ENCODE measurements around the gene SOX12.
"Not testable (repeated sequence)": the region's sequence is repeated elsewhere in the genome, so short reads cannot be mapped to it uniquely, and the experiment has no call there.

Gene SOX12

DNA sequence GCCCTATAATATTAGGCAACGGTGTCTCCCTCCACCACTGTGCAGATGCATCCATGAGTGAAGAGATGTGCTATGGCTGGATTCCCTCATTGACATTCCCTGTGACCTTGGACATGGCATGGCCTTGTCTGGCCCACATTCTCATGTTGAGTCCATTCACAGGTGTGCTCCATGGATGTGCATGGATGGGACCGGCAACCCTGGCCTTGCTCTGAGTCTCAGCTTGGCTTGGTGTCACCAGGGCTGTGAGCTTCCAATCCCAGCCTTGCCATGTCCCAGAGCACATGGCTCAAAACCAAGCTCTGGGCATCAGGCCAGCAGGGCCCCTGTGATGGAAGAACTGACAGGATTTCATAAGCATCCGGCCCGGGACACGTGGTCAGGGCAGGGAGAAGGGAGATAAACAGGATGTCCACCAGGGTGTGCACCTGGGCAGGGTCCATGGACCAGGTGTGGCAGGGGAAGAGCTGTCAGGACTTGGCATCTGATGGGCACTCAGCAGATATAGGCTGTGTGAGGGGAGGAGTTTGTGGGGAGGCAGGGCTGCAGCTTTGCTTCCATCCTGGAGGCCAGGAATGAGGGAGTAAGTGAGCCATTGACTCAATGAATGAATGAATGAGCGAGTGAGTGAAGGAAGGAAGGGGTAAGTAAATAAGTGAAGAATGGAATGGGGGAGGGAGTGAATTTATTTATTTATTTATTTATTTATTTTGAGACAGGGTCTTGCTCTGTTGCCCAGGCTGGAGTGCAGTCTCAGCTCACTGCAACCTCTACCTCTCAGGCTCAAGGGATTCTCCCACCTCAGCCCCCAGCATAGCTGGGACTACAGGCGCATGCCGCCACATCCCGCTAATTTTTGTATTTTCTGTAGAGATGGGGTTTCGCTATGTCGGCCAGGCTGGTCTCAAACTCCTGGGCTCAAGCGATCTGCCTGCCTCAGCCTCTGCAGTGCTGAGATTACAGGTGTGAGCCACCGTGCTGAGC lies 37.2 kb downstream of the SOX12 start:
- ATAC-seq (peak; percentile 89), DNase-seq (peak; percentile 57 to 88)
- Mint-ChIP-seq H3K4me1 (peaks cover 46% of the 10 kb centered on the region), H3K9me3 (no peaks in the 10 kb centered on the region), H3K27ac (peak overlapping the region; percentile 87 to 92), H3K4me3 (peak overlapping the region; percentile 76 to 81), H3K27me3 (no peaks in the 10 kb centered on the region)

DNA sequence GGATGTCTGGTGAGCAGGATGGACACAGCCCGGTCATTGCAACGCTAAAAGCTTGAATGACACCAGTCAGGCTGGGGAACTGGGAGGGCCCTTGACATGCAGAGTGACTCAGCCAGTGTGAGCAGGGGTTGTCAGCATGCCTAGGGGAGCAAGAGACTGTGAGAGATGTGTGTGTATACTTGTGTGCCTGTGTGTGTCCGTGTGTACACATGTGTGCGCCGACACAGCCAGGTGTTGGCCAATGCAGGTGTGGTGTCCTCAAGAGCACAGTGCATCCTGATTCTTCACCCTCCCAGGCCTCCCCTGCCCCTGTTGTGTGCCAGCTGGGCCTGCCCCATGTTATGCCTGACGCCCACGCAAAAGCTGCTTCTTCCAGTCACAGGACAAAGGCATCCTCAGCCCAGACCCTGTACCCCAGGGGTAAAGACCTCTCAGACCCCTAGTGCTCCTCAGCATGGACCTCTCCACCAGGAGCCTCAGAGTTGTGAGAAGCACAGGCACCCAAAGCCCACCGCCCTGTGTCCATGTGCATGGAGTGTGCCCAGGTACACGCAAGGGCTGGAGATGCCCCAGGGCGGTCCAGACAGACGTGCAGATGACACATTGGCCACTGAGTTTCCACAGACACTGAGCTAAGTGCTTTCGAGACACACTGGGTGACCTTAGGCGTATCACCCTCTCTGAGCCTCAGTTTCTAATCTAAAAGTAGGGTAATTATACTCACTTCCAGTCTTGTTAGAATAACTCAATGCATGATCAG lies 38.1 kb downstream of the SOX12 start:
- Mint-ChIP-seq H3K4me1 (peaks cover 46% of the 10 kb centered on the region), H3K9me3 (no peaks in the 10 kb centered on the region), H3K4me3 (peak overlapping the region; percentile 11 to 36), H3K27ac (no peak overlapping the region), H3K27me3 (peaks cover 4% of the 10 kb centered on the region)
- ATAC-seq (peak; percentile 55), DNase-seq (no peak)

DNA sequence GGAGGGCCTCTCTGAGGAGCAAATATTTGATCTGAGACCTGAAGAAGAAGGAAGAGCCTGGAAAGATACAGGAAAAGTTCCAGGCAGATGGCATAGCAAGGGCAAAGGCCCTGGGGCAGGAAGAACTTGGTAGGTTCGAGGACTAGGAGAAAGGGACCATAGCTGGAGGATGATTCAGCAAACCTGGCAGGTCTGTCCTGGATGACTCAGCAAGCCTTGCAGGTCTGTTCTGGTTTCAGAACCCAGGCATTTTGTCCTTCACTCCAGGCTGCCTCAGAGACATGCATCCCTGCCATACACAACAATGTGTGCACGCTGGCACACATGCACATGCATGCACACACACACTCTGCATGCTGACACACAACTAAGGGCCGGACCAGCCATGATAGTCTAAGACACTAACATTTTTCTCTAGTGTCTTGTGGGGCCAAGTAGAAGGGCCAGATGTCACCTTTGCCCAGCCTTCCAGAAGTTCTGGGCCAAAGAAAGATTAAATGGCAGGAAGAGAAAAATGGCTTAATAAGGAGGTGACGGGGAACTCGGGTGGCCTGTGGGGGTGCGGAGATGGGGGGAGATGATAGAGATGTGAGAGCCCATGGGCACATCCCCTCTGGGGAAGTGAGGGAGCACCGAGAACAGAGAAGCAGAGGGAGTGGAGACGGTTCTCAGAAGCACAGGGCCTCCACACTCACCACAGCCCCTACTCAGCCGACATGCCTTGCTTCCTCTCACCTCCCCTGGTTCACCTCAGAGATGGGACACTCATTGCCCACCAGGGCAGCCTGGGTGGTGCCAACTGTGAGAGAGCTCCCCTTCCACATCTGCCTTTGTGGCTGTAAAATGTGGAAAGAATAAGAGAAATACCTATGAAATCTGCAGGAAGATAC lies 39.8 kb downstream of the SOX12 start:
- Mint-ChIP-seq H3K27me3 (peaks cover 15% of the 10 kb centered on the region), H3K4me3 (peak overlapping the region; percentile 42 to 43), H3K4me1 (peaks cover 51% of the 10 kb centered on the region), H3K9me3 (no peaks in the 10 kb centered on the region), H3K27ac (peak overlapping the region; percentile 66 to 72)
- DNase-seq (no peak), ATAC-seq (peak; percentile 28)

DNA sequence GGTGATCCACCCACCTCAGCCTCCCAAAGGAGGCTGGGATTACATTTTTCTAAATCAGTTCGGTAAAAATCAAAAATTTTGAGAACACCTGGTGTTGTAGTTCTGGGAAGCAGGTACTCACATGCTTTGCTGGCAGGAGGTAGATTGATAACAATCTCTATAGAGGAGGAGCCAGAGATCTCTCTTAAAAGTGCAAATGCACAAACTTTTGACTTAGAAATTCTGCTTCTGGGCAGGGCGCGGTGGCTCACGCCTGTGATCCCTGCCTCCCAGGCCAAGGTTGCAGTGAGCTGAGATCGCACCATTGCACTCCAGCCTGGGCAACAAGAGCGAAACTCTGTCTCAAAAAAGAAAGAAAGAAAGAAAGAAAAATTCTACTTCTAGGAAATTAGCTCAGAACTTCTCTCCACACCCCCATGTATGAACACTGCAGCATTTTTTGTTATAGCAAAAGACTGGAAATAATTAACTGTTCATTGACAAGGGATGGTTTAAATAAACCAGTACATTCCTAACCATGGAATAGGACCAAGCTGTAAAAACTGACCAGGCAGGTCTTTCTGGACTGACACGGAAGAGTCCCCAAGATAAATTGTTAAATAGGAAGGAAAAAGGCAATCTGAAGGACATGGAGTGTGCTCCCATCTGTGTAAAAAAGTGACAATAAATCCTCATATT lies 40.8 kb downstream of the SOX12 start:
- Mint-ChIP-seq H3K4me3 (peak overlapping the region in 1 of 2 donors; percentile 45), H3K4me1 (peaks cover 51% of the 10 kb centered on the region), H3K9me3 (no peaks in the 10 kb centered on the region), H3K27me3 (peaks cover 15% of the 10 kb centered on the region), H3K27ac (peak overlapping the region in 1 of 2 donors; percentile 32)
- no peak for DNase-seq
- no peak for ATAC-seq

DNA sequence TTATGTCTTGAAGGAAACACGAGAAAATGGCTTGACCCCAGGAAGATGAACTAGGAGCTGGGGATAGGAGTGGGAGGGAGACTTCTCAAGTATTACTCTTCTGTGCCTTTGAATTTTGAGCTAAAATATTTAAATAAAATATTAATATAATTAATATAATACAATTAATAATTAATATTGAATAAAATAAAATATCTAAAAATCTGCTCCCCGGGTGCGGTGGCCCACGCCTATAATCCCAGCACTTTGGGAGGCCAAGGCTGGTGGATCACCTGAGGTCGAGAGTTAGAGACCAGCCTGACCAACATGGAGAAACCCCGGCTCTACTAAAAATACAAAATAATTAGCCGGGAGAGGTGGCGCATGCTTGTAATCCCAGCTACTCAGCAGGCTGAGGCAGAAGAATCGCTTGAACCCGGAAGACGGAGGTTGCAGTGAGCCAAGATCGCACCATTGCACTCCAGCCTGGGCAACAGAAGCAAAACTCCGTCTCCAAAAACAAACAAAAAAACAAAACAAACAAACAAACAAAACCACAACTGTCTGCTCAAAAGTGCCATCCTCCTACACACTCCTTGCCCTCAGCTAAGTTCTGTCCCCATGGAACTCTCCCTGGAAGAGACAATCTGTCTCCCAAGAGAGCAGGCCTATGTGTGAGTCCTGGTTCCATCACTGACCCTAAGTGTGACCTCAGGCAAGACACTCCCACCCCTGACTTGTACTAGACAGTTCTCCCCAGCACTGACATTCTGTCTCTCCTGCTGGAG lies 41.5 kb downstream of the SOX12 start:
- DNase-seq = no peak
- no peak for ATAC-seq
- Mint-ChIP-seq H3K9me3 (no peaks in the 10 kb centered on the region), H3K4me3 (no peak overlapping the region), H3K4me1 (peaks cover 57% of the 10 kb centered on the region), H3K27ac (no peak overlapping the region), H3K27me3 (peaks cover 15% of the 10 kb centered on the region)

DNA sequence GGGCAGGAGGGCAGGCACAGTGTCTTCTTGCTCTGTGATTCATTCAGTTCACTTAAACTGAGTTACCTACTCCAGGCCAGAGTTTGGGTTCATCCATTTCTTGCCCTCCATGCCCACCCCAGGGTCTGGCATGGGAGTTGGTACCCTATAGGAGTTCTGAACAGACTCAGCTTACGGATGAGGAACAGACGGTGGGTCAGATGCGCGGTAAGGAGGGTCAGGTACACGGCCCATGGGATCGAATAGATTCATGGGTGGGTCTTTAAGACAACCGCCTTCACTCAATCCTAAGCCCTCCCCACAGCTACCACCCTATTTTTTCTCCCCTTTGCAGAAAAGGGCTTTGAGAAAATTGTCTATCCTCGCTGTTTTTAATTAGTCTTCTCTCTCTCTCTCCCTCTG lies 42.1 kb downstream of the SOX12 start:
- Mint-ChIP-seq H3K27me3 (peaks cover 15% of the 10 kb centered on the region), H3K4me3 (no peak overlapping the region), H3K9me3 (no peaks in the 10 kb centered on the region), H3K4me1 (peaks cover 58% of the 10 kb centered on the region), H3K27ac (no peak overlapping the region)
- ATAC-seq (no peak), DNase-seq (no peak)

DNA sequence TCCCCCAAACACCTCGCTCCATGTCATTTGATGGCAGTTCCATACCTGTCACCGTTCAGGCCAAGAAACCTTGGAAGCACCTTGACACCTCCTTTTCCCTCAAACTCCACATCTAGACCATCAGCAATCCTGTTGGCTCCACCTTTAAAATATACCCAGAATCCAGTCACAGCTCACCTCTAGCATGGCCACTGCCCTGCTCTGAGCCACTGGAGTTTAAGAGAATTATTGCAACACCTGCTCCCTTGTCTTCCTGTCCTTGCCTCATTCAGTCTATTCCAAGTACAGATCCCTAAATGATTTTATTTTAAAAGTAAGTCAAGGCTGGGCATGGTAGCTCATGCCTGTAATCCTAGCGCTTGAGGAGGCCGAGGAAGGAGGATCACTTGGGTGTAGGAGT lies 43.6 kb downstream of the SOX12 start:
- H3K9me3 Mint-ChIP-seq = no peaks in the 10 kb centered on the region
- ATAC-seq (no peak), DNase-seq (no peak)
- peaks cover 15% of the 10 kb centered on the region for H3K27me3 Mint-ChIP-seq
- H3K27ac Mint-ChIP-seq = peak overlapping the region in 1 of 2 donors; percentile 24
- H3K4me3 Mint-ChIP-seq = no peak overlapping the region
- peaks cover 58% of the 10 kb centered on the region for H3K4me1 Mint-ChIP-seq

DNA sequence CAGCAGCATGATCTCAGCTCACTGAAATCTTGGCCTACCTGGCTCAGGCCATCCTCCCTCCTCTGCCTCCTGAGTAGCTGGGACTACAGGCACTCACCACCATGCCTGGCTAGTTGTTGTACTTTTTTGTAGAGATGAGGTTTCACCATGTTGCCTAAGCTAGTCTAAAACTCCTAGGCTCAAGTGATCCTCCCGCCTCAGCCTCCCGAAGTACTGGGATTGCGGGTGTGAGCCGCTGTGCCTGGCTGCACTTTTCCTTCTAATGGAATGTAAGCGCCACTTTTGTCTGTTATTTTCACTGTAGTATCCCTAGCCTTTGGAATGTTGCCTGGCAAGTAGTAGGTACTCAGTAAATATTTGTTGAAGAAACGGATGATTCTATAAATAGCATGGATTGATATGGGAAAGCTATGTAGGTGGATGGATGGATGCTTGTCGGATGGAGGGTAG lies 44.8 kb downstream of the SOX12 start:
- Mint-ChIP-seq H3K27me3 (peaks cover 15% of the 10 kb centered on the region), H3K27ac (peak overlapping the region in 1 of 2 donors; percentile 78), H3K4me1 (peaks cover 46% of the 10 kb centered on the region), H3K9me3 (no peaks in the 10 kb centered on the region), H3K4me3 (no peak overlapping the region)
- ATAC-seq = no peak
- no peak for DNase-seq

DNA sequence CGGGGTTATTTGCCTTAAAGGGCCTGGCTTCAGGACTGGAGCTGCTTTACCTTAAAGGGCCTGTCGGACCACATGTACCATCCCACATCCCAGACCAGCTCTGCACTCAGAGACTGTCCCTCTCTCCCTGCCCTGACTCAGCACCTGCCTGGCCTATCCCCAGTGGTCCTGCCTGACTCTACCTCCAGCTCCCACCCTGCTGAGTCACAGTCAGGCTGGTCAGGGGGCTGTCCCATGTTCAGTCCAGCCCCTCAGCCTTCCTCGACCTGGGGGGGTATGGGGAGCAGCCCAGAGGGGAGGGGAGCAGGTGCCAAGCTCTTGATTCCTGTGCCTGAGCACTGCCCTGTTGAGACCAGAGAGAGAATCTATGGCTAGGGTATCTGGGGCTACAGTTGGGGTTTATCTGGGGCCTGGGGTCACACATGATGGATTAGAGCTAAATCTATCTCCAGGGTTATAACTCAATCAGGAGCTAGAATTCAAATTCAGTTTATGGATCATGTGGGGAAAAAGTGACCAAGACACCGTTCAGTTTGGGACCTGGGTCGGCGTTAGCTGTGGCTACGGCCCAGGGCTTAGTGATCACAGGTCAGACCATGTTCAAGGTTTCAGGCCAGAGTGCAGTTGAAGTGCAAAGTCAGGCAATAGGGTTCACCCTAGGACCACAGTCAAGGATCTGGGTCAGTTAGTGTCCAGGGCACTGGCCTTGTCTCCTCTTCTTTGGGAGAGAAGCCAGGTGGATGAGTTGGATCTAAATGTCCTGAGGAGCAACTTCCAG lies 45.8 kb downstream of the SOX12 start:
- H3K27me3 Mint-ChIP-seq = peaks cover 15% of the 10 kb centered on the region
- DNase-seq (no peak), ATAC-seq (no peak)
- H3K4me1 Mint-ChIP-seq = peaks cover 36% of the 10 kb centered on the region
- no peaks in the 10 kb centered on the region for H3K9me3 Mint-ChIP-seq
- no peak overlapping the region for H3K4me3 Mint-ChIP-seq
- peak overlapping the region in 1 of 2 donors; percentile 91 for H3K27ac Mint-ChIP-seq

DNA sequence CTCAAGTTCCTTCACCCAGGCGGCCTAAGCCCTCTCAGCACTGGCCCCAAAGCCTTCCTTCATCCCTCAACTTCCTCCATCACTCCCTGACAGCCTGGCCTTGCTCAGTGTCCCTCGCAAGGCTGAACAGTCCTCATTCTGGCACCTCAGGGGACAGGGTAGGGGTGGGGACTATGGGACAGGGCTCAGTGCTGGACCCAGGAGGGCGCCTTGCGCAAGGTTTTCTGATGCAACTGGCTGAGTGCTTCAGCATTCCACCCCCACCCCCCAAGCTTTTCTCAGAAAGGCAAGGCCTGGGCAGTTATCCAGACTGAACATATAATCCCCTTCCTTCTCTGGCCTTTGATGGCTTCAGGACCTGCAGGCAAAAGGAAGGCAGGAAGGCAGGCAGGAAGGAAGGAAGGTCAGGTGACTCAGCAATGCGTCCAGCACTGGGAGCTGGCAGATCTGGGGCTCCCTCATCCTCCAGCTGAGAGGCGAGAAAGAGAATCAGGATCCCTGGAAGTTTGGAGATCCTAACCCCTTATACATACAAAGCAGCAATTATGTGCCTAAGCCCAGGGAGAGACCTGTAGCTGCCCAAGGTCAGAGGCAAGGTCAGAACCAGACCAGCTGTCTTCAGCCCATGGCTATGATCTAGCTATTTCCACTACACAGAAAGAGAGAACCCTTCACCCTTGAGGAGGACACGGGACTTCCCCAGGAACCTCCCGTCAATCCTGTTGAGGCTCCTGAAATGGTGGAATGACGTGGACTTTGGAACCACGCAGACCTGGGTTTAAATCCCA lies 46.6 kb downstream of the SOX12 start:
- ATAC-seq (peak; percentile 69), DNase-seq (no peak)
- Mint-ChIP-seq H3K4me3 (peak overlapping the region in 1 of 2 donors; percentile 15), H3K27me3 (peaks cover 15% of the 10 kb centered on the region), H3K9me3 (no peaks in the 10 kb centered on the region), H3K27ac (peak overlapping the region; percentile 81 to 91), H3K4me1 (peaks cover 31% of the 10 kb centered on the region)

DNA sequence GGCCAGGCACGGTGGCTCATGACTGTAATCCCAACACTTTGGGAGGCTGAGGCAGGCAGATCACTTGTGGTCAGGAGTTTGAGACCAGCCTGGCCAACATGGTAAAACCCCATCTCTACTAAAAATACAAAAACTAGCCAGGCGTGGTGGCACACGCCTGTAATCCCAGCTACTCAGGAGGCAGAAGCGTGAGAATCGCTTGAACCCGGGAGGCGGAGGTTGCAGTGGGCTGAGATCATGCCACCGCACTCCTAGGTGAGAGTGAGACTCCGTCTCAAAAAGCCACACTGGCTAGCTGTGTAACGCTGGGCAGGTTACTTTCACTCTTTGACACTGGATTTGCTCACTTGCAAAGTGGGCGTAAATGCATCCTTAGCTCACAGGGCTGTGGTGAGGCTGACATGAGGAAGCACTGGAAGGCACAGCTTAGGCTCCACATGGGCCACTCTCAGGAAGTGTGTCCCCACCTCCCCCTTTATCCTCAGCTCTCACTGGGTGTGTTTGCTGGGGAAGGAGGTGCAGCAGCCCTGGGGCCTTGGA lies 47.3 kb downstream of the SOX12 start:
- not testable (repeated sequence) for H3K9me3 Mint-ChIP-seq, DNase-seq
- Mint-ChIP-seq H3K27ac (peak overlapping the region in 1 of 2 donors; percentile 91), H3K4me3 (peak overlapping the region in 1 of 2 donors; percentile 7), H3K4me1 (peaks cover 31% of the 10 kb centered on the region), H3K27me3 (peaks cover 15% of the 10 kb centered on the region)
- ATAC-seq = peak; percentile 81

DNA sequence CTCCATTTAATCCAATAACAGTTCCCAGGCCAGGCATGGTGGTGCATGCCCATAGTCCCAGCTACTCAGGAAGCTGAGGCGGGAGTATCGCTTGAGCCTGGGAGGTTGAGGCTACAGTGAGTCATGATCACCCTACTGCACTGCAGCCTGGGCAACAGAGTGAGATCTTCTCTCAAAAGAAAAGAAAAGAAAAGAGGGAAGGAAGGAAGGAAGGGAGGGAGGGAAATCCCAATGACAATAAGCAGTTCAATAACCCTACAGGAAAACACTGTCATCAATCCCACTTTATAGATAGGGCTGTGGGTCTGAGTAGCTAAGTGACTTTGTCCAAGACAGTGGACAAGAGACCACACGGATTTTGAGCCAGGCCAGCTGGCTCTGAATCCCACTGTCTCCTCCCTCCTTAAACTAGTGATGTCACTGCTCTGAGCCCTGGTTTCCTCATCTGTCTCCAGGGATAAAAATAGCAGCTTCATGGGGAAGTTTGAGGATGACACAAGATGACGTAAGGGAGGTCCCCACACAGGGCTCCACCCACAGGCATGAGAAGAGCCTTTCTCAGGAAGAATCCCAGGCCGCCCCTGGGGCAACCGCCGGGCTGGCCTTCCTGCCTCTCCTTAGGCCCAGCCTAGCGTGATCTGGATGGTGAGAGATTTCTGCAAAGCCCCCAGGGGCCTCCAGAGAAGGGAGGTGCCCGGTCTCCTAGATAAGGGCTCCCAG lies 48.0 kb downstream of the SOX12 start:
- Mint-ChIP-seq H3K9me3 (no peaks in the 10 kb centered on the region), H3K4me1 (peaks cover 31% of the 10 kb centered on the region), H3K27me3 (peaks cover 20% of the 10 kb centered on the region), H3K27ac (peak overlapping the region in 1 of 2 donors; percentile 44), H3K4me3 (peak overlapping the region in 1 of 2 donors; percentile 7)
- DNase-seq (no peak), ATAC-seq (peak; percentile 8)
